22Rv1 (cell line): ENCODE data around the gene MAP2K2.

Experiments
- H3K27ac ChIP-seq: fragments of 450-650 bp; 2 replicates; pipeline ENCODE4 v1.5.1; 2017
- ZFX ChIP-seq: fragments of 450-650 bp; IDR thresholded peaks from 2 replicates; pipeline ENCODE4 v1.6.1; 2017; ENCODE audit warnings: antibody characterized with exemption, borderline replicate concordance
- TF ChIP-seq, protein P1 (sequence below): fragments of 450-650 bp; IDR thresholded peaks from 2 replicates; pipeline ENCODE4 v1.5.1; 2017; ENCODE audit warnings: mild to moderate bottlenecking

The MAP2K2 gene

DNA sequence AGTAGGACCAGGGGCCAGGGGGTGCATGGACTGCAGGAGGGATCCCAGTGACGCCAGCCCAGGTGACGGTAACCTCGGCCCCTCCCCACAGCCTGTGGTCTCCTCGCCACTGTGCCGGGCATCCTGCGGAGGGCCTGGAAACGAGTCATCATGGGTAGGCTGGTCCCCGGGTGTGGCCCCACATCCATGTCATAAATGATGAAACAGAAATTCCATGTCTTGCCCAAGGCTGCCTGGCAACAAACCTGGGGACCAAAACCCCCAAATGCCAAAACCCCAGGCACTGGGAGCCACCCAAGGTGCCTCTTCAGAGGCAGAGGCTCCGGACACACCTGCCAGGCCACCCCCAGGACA lies 20.9 kb downstream of the MAP2K2 start:
- TF ChIP-seq, protein P1, sequence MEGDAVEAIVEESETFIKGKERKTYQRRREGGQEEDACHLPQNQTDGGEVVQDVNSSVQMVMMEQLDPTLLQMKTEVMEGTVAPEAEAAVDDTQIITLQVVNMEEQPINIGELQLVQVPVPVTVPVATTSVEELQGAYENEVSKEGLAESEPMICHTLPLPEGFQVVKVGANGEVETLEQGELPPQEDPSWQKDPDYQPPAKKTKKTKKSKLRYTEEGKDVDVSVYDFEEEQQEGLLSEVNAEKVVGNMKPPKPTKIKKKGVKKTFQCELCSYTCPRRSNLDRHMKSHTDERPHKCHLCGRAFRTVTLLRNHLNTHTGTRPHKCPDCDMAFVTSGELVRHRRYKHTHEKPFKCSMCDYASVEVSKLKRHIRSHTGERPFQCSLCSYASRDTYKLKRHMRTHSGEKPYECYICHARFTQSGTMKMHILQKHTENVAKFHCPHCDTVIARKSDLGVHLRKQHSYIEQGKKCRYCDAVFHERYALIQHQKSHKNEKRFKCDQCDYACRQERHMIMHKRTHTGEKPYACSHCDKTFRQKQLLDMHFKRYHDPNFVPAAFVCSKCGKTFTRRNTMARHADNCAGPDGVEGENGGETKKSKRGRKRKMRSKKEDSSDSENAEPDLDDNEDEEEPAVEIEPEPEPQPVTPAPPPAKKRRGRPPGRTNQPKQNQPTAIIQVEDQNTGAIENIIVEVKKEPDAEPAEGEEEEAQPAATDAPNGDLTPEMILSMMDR: no peak
- no peak for TF ChIP-seq ZFX
- H3K27ac ChIP-seq: no peak overlapping the region

DNA sequence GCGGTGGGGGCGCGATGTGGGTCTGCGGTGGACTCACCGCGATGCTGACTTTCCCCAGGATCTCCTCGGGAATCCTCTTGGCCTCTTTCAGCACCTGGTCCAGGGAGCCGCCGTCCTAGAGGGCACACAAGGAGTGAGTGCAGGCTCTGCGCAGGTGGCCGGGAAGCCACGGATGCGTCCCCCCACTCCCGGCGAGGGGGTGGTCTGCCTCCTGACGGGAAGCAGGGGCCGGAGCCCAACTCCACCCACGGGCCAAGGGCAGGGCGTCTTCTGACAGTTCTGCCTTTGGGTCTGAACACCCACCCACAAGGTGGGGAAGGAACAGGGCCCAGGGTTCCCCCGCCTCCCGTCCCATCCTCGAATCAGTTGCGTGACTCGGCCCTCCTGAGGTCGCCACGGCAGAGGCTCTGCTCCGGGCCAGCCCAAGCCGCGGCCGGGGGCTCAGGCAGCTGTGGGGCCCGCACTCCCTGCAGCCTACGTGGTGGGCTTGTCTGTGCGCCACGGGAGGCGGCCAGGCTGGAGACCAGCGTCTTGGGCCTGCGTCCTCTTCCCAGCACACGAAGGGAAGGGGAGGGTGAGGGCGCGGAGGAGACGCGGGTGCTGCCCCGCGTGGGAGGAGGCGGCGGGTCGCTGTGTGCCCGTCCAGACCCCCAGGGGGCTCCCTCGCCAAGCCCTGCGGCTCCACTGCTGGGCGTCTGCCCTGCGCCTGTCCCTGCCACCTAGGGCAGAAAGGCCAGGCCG lies 21.4 kb downstream of the MAP2K2 start:
- H3K27ac ChIP-seq: no peak overlapping the region
- TF ChIP-seq, protein P1: no peak
- no peak for TF ChIP-seq ZFX

DNA sequence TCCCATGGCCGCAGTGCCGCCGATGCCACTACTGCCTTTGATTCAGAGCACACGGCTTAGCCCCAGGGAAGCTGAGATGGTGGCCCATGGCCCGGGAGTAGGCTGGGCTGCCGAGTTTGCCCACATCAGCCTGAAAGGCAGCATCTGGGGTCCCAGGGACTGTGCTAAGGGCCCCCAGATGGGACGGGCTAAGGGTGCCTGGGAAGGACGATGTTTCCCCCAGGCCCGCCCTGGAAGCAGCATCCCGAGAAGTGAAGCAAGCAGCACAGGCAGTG lies 22.5 kb downstream of the MAP2K2 start:
- H3K27ac ChIP-seq: no peak overlapping the region
- no peak for TF ChIP-seq ZFX
- TF ChIP-seq, protein P1: no peak

DNA sequence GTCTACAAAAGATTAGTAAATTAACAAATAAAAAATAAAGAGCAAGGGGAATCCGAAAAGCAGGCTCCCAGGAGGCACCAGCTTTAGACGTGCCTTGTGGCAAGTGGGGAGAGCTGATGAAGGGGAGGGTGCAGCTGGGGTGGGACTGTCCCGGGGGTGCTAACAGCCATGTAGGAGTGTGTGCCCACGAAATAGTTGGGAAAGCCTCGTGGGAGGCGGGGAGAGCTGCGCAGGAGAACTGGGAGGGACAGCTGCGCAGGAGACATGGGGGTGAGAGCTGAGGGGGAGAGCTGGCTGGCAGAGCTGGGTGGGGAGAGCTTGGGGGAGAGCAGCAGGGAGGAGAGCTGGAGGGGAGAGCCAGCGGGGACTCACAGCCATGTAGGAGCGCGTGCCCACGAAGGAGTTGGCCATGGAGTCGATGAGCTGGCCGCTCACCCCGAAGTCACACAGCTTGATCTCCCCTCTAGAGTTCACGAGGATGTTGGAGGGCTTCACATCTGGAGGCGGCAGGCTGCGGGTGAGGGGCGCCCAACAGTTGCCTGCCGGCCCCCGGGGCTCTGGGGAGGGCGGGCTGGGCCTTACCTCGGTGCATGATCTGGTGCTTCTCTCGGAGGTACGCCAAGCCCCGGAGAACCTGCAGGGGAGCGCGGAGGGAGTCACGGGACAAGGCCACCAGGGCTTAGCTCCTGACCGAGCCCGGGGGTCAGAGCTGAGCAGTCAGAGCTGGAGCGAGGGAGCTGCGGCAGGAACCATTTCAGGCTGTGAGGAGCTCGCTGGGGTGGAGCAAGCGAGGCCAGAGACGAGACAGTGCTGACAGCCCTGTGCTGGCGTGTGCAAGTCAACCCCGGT lies 23.1 kb downstream of the MAP2K2 start:
- TF ChIP-seq, protein P1: no peak
- no peak for TF ChIP-seq ZFX
- H3K27ac ChIP-seq: no peak overlapping the region

DNA sequence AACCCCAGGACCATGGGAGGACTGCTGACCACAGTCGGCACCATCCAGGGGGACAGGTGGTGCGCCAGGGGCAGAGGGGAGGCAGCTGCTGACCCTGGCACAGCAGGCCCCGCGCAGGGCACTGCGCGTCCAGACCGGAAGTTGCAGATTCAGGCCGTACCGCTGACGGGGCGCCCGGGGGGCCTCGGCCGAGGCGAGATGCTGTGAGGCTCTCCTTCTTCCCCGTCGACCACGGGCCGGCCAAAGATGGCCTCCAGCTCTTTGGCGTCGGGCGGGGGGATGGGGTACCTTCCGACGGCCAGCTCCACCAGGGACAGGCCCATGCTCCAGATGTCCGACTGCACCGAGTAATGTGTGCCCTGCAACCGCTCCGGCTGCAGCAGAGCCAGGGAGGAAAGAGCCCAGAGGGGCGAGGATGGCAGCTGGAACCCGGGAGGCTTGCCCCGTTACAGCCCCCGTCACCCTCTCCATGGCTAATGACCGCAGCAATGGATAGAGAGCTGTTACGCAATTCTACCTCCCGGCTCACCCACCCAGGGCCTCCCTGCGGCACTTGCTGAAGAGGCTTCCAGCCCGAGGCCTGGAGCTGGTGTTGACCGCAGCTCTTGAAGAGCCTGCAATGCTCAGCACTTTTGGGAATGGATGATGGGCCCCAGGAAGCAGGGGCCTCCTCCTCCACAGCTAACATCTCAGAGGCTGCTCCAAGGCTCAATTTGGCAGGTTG lies 24.7 kb downstream of the MAP2K2 start:
- no peak overlapping the region for H3K27ac ChIP-seq
- no peak for TF ChIP-seq ZFX
- TF ChIP-seq, protein P1: no peak

DNA sequence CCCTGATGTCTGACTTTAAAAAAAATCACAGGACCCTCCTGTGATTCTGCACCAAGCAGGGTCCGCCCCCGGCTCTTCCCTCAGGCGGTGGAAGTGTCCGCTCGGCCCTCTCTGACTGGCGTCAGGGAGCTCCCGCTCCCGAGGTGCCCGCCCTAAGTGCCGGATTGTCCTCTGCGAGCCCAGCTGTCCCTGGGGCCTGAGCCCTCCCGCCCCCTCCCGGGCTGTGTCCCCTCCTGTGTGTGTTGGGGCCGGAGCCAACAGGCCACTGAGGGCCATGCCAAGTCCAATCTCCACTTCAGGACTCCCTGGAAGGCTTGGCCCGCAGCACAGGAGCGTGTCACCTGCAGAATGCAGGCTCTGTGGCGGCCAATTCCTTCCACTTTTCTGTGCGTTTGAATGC lies 25.4 kb downstream of the MAP2K2 start:
- no peak overlapping the region for H3K27ac ChIP-seq
- TF ChIP-seq ZFX: no peak
- TF ChIP-seq, protein P1: no peak
